Activated T-helper 1 cell treated with Interleukin-2 at 50 U/mL for 16 hours (primary cell): Measurements from ENCODE around the gene H3-3A.

Source experiments
- DNase-seq: peaks from one replicate; pipeline ENCODE4 v3.0.0-alpha.2; 2020; ENCODE audit warnings: low read depth

The H3-3A gene

GRCh38 chr1:226062558-226063223 lies at the start of gene H3-3A:
H3-3A (plus strand) TSS chr1:226062716; CDS start chr1:226064352, 1,636 bp downstream.
- peak; percentile 98 for DNase-seq

GRCh38 chr1:226017070-226017469 lies 45.4 kb upstream of the H3-3A start:
- DNase-seq = no peak

GRCh38 chr1:226019572-226019971 lies 42.9 kb upstream of the H3-3A start:
- DNase-seq = no peak

GRCh38 chr1:226021401-226021800 lies 41.1 kb upstream of the H3-3A start:
- DNase-seq = no peak

GRCh38 chr1:226021801-226022200 lies 40.7 kb upstream of the H3-3A start:
- DNase-seq = no peak

- DNase-seq = no peak
These were observed 38.8 kb upstream of the H3-3A start for GRCh38 chr1:226023735-226024134.

- DNase-seq = no peak
These were observed 35.7 kb upstream of the H3-3A start for GRCh38 chr1:226026833-226027232.

- DNase-seq = no peak
These were observed 34.8 kb upstream of the H3-3A start for GRCh38 chr1:226027538-226028217.

GRCh38 chr1:226029093-226029496 lies 33.4 kb upstream of the H3-3A start:
- DNase-seq = no peak

- no peak for DNase-seq
These were observed 32.8 kb upstream of the H3-3A start for GRCh38 chr1:226029568-226030225.

GRCh38 chr1:226033582-226033981 lies 28.9 kb upstream of the H3-3A start:
- no peak for DNase-seq

- DNase-seq = no peak
These were observed 28.5 kb upstream of the H3-3A start for GRCh38 chr1:226033991-226034390.

- DNase-seq = no peak
These were observed 28.0 kb upstream of the H3-3A start for GRCh38 chr1:226034482-226034881.

GRCh38 chr1:226035915-226036314 lies 26.6 kb upstream of the H3-3A start:
- no peak for DNase-seq

GRCh38 chr1:226038661-226039060 lies 23.9 kb upstream of the H3-3A start:
- no peak for DNase-seq

GRCh38 chr1:226041419-226041818 lies 21.1 kb upstream of the H3-3A start:
- DNase-seq = no peak

GRCh38 chr1:226044514-226045101 lies 17.9 kb upstream of the H3-3A start:
- no peak for DNase-seq

- no peak for DNase-seq
These were observed 16.3 kb upstream of the H3-3A start for GRCh38 chr1:226046240-226046639.

- no peak for DNase-seq
These were observed 15.0 kb upstream of the H3-3A start for GRCh38 chr1:226047495-226047894.

GRCh38 chr1:226048886-226049285 lies 13.6 kb upstream of the H3-3A start:
- no peak for DNase-seq

- DNase-seq = no peak
These were observed 12.4 kb upstream of the H3-3A start for GRCh38 chr1:226050133-226050532.

- no peak for DNase-seq
These were observed 11.2 kb upstream of the H3-3A start for GRCh38 chr1:226051365-226051764.

- no peak for DNase-seq
These were observed 10.5 kb upstream of the H3-3A start for GRCh38 chr1:226052061-226052460.
